Measurements from ENCODE around the gene ANKRD34C. TPM values are rescaled to one million over a fixed set of nuclear protein-coding genes. Genes with fewer than 3 reads are reported as not detected.

Gene ANKRD34C
- total and polyA plus RNA-seq, 9 of the 15 experiments (the other 6 are each of a cell fraction or from before 2014, with no cell fraction given) = 0.01 TPM; not detected in 8

- intact Hi-C loops (cut with micrococcal nuclease) (no loop called here), in situ Hi-C loops (cut with MboI) (no loop called here)
- Histone ChIP-seq H3K9me1 (ENCODE audit: control insufficient read depth, insufficient read depth, low read length) (no peaks in the 10 kb centered on the region), H3K27me3 (ENCODE audit: control insufficient read depth in 2 of 2, insufficient read depth in 2 of 2, low read length in 2 of 2) (peaks cover 0 to 8% of the 10 kb centered on the region in 2 experiments; a peak in 2 of 5 replicates), H2AFZ (ENCODE audit: low read depth, low read length) (no peak overlapping the region), H3K4me3 (no peak overlapping the region), H3K36me3 (ENCODE audit: control insufficient read depth, insufficient read depth, low read length) (no peaks in the 10 kb centered on the region), H3K4me2 (ENCODE audit: insufficient read depth, low read length) (no peak overlapping the region), H3K4me1 (replicated peaks in 1 of 2; ENCODE audit: control insufficient read depth in 2 of 2, insufficient read depth in 2 of 2, low read length in 2 of 2) (peaks cover 4 to 10% of the 10 kb centered on the region in 2 experiments; a peak in 4 of 5 replicates), H4K20me1 (replicated peaks; ENCODE audit: control insufficient read depth, insufficient read depth, low read length) (no peaks in the 10 kb centered on the region), H3K79me2 (ENCODE audit: control insufficient read depth, insufficient read depth, low read length) (peaks cover 12% of the 10 kb centered on the region), H3K9me3 (replicated peaks; ENCODE audit: control insufficient read depth, insufficient read depth, low read depth, low read length) (no peaks in the 10 kb centered on the region), H3K9ac (ENCODE audit: insufficient read depth in 1 of 2, low read depth in 2 of 2, low read length in 2 of 2) (no peak overlapping the region), H3K27ac (ENCODE audit: extremely low read depth, low read depth, low read length) (no peak overlapping the region)
- CTCF ChIA-PET (ENCODE audit: low intra/inter-chr PET ratio) = no interaction called here
- FAIRE-seq (no peak), ATAC-seq (no peak), DNase-seq (ENCODE audit: extremely low read depth in 1 of 4, low spot score in 3 of 4) (no peak)
- POLR2A ChIA-PET = no interaction called here
- TF ChIP-seq SMARCB1 (IDR thresholded peaks at IDR 0.05; ENCODE audit: insufficient read length, low read depth) (no peak), ZNF785 (CRISPR knock-in tag; IDR thresholded peaks at IDR 0.05) (no peak), STAT5B (CRISPR knock-in tag; IDR thresholded peaks at IDR 0.05) (no peak), NR2C1 (IDR thresholded peaks at IDR 0.05) (no peak), NR2C1 (tag; IDR thresholded peaks at IDR 0.05) (no peak)
- BruUV-seq (replicated peaks) = no TSS peak
- WGBS (ENCODE audit: insufficient coverage, low coverage, missing lambda C conversion rate) = 2% methylated on average over 4 of the region's 4 CpGs
These were observed 24.7 kb downstream of the ANKRD34C start for GRCh38 chr15:79307251-79307650.

- 6% methylated on average over 2 of the region's 2 CpGs for WGBS (ENCODE audit: insufficient coverage, low coverage, missing lambda C conversion rate)
- FAIRE-seq (peak; percentile 23), ATAC-seq (no peak), DNase-seq (ENCODE audit: extremely low read depth in 1 of 4, low spot score in 3 of 4) (no peak)
- Histone ChIP-seq H3K9me1 (ENCODE audit: control insufficient read depth, insufficient read depth, low read length) (no peaks in the 10 kb centered on the region), H3K4me2 (ENCODE audit: insufficient read depth, low read length) (no peak overlapping the region), H3K4me1 (replicated peaks in 1 of 2; ENCODE audit: control insufficient read depth in 2 of 2, insufficient read depth in 2 of 2, low read length in 2 of 2) (peaks cover 9 to 10% of the 10 kb centered on the region in 2 experiments; a peak in 4 of 5 replicates), H3K36me3 (ENCODE audit: control insufficient read depth, insufficient read depth, low read length) (peaks cover 10% of the 10 kb centered on the region), H2AFZ (ENCODE audit: low read depth, low read length) (no peak overlapping the region), H3K4me3 (no peak overlapping the region), H3K9ac (ENCODE audit: insufficient read depth in 1 of 2, low read depth in 2 of 2, low read length in 2 of 2) (no peak overlapping the region), H4K20me1 (replicated peaks; ENCODE audit: control insufficient read depth, insufficient read depth, low read length) (no peaks in the 10 kb centered on the region), H3K9me3 (replicated peaks; ENCODE audit: control insufficient read depth, insufficient read depth, low read depth, low read length) (no peaks in the 10 kb centered on the region), H3K27ac (ENCODE audit: extremely low read depth, low read depth, low read length) (no peak overlapping the region), H3K27me3 (ENCODE audit: control insufficient read depth in 2 of 2, insufficient read depth in 2 of 2, low read length in 2 of 2) (peaks cover 0 to 8% of the 10 kb centered on the region in 2 experiments; a peak in 2 of 5 replicates), H3K79me2 (ENCODE audit: control insufficient read depth, insufficient read depth, low read length) (peaks cover 27% of the 10 kb centered on the region)
- intact Hi-C loops (cut with micrococcal nuclease) = no loop called here
- no TSS peak for BruUV-seq (replicated peaks)
- in situ Hi-C loops (cut with MboI) = no loop called here
- POLR2A ChIA-PET = interaction anchor here (0.6 to 0.8 kb wide), 3 partner anchors 101 to 1009 kb away, joined by 3 read pairs; no protein-coding TSS in a partner anchor
- CTCF ChIA-PET (ENCODE audit: low intra/inter-chr PET ratio) = no interaction called here
- TF ChIP-seq PRMT5 (CRISPR knock-in tag; IDR thresholded peaks at IDR 0.05) (no peak), SRF (CRISPR knock-in tag; IDR thresholded peaks at IDR 0.05) (0 out of 4 replicates have a peak, but pooled peaks of 1 of the 2 experiments have one; percentile 42)
These were observed 26.4 kb downstream of the ANKRD34C start for GRCh38 chr15:79308874-79309273.

Data from K562 (cell line).